GM13976 (cell line): Measurements from ENCODE around the gene TRMT13.

Experiments used
- DNase-seq: peaks from one replicate; pipeline ENCODE4 v3.0.0; 2012; ENCODE audit warnings: low spot score
- CTCF ChIP-seq: IDR thresholded peaks from 2 replicates; pipeline ENCODE4 v1.5.1; 2012; ENCODE audit warnings: borderline replicate concordance, mild to moderate bottlenecking; ENCODE audit not compliant: insufficient read depth; ENCODE audit errors: extremely low read depth, missing control alignments, control extremely low read depth
- in situ Hi-C: fragments of 300-500 bp; cut with MboI; formaldehyde crosslinking; loops from one replicate; pipeline ENCODE4 v1.12.0; 2022; ENCODE audit warnings: low sequenced_read_pairs, mixed read lengths, inconsistent platforms; ENCODE audit not compliant: unreplicated experiment

TRMT13 gene

DNA sequence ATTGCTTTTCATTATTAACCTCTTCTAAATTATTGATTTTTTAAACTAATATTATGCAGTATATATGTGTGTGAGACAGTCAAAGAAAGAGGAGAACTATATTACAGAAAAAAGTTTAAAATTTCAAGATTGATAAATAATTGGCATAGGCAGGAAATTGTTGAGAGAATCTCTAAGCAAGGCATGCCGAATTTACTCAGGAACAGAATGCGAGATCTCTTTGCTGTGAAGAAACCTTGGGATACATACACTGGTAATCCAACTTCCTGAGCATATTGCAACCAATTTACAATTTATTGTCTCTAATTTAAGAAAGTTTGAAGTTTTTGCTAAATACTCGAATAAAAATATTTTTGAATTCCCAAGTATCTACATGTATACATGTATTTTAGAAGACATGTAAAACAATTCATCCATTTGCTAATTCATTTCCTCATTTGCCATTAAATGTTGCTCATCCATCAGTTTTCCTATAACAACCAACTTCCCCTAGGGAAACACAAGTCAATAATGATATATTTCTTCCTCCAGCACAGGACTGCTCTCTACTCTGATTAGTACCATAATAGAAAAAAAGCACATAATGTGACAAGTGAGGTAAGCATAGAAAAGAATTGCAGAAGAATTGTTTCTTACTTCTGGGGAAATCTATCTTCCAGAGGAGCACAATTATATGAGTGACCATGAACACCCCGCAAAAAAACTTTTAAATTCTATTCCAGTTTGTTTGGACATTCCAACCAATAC is 44.5 kb downstream of the TRMT13 start:
- TF ChIP-seq CTCF, result no peak
- no peak for DNase-seq
- in situ Hi-C loops, result no loop called here

DNA sequence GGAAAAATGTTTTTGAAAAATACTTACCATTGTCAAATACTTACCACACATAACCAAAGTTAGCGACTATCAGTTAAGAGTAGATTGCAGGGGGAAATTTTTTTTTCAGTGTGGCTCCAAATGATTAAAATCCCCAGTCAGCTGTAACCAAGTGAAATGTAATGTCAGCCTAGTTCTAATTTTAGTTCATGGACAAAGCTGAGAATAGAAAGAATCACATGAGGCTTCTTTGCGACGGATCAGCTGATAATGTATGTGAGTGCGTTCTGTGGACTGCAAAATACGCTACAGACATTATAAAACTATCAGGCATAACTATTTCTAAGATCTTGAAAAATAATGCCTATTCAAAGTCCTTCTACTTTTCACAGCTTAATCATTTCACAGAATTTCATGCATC is 45.1 kb downstream of the TRMT13 start, which contains the start of gene LRRC39:
LRRC39 (minus strand) TSS at position 166 of the 400 bp plus-strand sequence. CDS start 9,740 bp downstream, outside the sequence.
- no peak for TF ChIP-seq CTCF
- DNase-seq, result no peak
- in situ Hi-C loops, result no loop called here

GRCh38 chr1:100183370-100183769 is 50.4 kb downstream of the TRMT13 start:
- TF ChIP-seq CTCF, result no peak
- in situ Hi-C loops, result no loop called here
- no peak for DNase-seq

DNA sequence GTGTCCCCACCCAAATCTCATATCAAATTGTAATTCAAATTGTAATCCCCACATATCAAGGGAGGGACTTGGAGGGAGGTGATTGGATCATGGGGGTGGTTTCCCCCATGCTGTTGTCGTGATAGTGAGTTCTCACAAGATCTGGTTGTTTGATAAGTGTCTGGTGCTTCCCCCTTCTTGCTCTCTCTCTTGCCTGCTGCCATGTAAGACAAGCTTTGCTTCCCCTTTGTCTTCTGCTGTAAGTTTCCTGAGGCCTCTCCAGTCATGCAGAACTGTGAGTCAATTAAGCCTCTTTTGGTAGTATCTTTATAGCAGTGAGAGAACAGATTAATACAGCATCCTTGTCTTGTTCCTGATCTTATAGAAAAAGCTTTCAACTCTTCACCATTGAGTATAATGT is 51.6 kb downstream of the TRMT13 start:
- DNase-seq, result no peak
- no peak for TF ChIP-seq CTCF
- in situ Hi-C loops, result no loop called here

GRCh38 chr1:100187912-100188311 is 54.9 kb downstream of the TRMT13 start:
- no peak for DNase-seq

DNA sequence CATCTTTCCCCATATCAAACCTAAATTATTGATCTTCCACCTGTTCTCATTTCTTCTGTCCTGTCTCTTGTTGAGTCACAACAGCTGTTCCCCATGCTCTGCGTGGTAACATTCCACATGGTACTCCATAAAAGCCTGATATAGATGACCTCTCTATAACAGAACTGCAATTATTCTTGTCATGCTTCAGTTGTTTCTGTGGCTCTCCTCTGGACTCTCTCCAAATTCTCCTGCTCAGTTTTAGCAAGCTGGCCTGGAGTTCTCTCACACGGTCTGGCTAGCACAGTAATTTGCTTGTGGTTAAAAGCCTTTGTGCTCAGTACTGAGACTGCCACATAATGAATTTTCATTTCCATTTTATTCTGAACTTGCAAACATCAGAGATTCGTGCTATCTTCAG is 55.7 kb downstream of the TRMT13 start:
- no peak for TF ChIP-seq CTCF
- DNase-seq, result no peak
- in situ Hi-C loops, result no loop called here

More at GRCh38 chr1:100187912-100188311, 54.9 kb downstream of the TRMT13 start:
- TF ChIP-seq CTCF, result no peak
- in situ Hi-C loops, result no loop called here
